ENCODE measurements around the gene MFNG.
"Not testable (repeated sequence)": the region's sequence is repeated elsewhere in the genome, so short reads cannot be mapped to it uniquely, and the experiment has no call there.

The MFNG gene

GRCh38 chr22:37486224-37486845 lies at the start of gene MFNG:
Gene MFNG (minus strand): TSS chr22:37486384. CDS start chr22:37486177, 207 bp downstream.
- DNase-seq, result peak; percentile 86 to 89

GRCh38 chr22:37535159-37535558 lies 49.0 kb upstream of the MFNG start:
- no peak for DNase-seq

GRCh38 chr22:37534445-37534844 lies 48.3 kb upstream of the MFNG start:
- DNase-seq, result no peak

GRCh38 chr22:37533995-37534394 lies 47.8 kb upstream of the MFNG start:
- no peak for DNase-seq

- no peak for DNase-seq
Observed at GRCh38 chr22:37529652-37530345, 43.6 kb upstream of the MFNG start.

- not testable (repeated sequence) for DNase-seq
Observed at GRCh38 chr22:37527952-37528351, 41.8 kb upstream of the MFNG start.

GRCh38 chr22:37527081-37527752 lies 41.0 kb upstream of the MFNG start:
- DNase-seq, result not testable (repeated sequence)

GRCh38 chr22:37526376-37526775 lies 40.2 kb upstream of the MFNG start:
- no peak for DNase-seq

GRCh38 chr22:37525746-37526350 lies 39.7 kb upstream of the MFNG start:
- no peak for DNase-seq

GRCh38 chr22:37525073-37525745 lies 39.0 kb upstream of the MFNG start:
- no peak for DNase-seq

- DNase-seq, result no peak
Observed at GRCh38 chr22:37522482-37522881, 36.3 kb upstream of the MFNG start.

- no peak for DNase-seq
Observed at GRCh38 chr22:37521236-37521739, 35.1 kb upstream of the MFNG start.

GRCh38 chr22:37520776-37521191 lies 34.6 kb upstream of the MFNG start:
- DNase-seq, result no peak

- DNase-seq, result peak; percentile 29 to 40
Observed at GRCh38 chr22:37519268-37520195, 33.3 kb upstream of the MFNG start, which contains the start of gene CARD10. Gene CARD10 (minus strand): TSS chr22:37519415. CDS start chr22:37519200, 215 bp downstream.

- no peak for DNase-seq
Observed at GRCh38 chr22:37518509-37519267, 32.5 kb upstream of the MFNG start.

- no peak for DNase-seq
Observed at GRCh38 chr22:37517826-37518450, 31.8 kb upstream of the MFNG start.

GRCh38 chr22:37516456-37516855 lies 30.3 kb upstream of the MFNG start:
- DNase-seq, result no peak

GRCh38 chr22:37515901-37516300 lies 29.7 kb upstream of the MFNG start:
- DNase-seq, result peak; percentile 36 to 44

GRCh38 chr22:37514526-37515051 lies 28.4 kb upstream of the MFNG start:
- peak in 1 of 2 experiments; percentile 39 for DNase-seq

Measured in SHP77 (cell line).